Heart left ventricle (tissue), 13 donors: ENCODE data around the gene LIPM.

Source experiments
- POLR2A ChIP-seq, 2 donors: fragments of 450-650 bp; IDR thresholded peaks; one replicate each; pipeline ENCODE4 v1.6.1; 2017; ENCODE audit warnings: antibody characterized with exemption in 2 of 2, mild to moderate bottlenecking in 2 of 2, moderate library complexity in 2 of 2
- TF ChIP-seq, protein P1 (sequence below), 12 donors: fragments of 200-600 bp; sonication (generic) in 4 of 12; IDR thresholded peaks; one replicate each; pipeline versions ENCODE4 v1.5.0 to v1.8.0; 2018 to 2022; ENCODE audit warnings: antibody characterized with exemption in 12 of 12, mild to moderate bottlenecking in 5 of 12
- donor health status: ischemic (EF 13 %, LVEDD 7.1; RV severe dilation, severe dysfunction).
- donor health status: DM: no; HTN: yes; CAD: no.
- donor health status: DM: no; HTN: no; CAD: no.
- donor health status: ischemic (EF 25% LVEDD 6.9; RV normal size, moderate dysfunction).
- donor health status: ischemic (EF 25% LVEDD 5.7; RV mildly dilated, moderate dysfunction).
- donor health status: ischemic (EF 35%, LVEDD 5.7; RV mildly dilated, moderate dysfunction).
- donor health status: nonischemic (EF 11% LVEDD 7.7; RV severe dilation, severe dysfunction).
- donor health status: DM: yes; HTN: yes; CAD: no.
- donor health status: PGD.
- donor health status: ischemic (EF 29% LVEDD 5.4; RV normal size, mild dysfunction).
- donor health status: nonischemic (EF 23%, LVEDD 6.1; RV moderate dilation, normal function).

- TF ChIP-seq, protein P1, sequence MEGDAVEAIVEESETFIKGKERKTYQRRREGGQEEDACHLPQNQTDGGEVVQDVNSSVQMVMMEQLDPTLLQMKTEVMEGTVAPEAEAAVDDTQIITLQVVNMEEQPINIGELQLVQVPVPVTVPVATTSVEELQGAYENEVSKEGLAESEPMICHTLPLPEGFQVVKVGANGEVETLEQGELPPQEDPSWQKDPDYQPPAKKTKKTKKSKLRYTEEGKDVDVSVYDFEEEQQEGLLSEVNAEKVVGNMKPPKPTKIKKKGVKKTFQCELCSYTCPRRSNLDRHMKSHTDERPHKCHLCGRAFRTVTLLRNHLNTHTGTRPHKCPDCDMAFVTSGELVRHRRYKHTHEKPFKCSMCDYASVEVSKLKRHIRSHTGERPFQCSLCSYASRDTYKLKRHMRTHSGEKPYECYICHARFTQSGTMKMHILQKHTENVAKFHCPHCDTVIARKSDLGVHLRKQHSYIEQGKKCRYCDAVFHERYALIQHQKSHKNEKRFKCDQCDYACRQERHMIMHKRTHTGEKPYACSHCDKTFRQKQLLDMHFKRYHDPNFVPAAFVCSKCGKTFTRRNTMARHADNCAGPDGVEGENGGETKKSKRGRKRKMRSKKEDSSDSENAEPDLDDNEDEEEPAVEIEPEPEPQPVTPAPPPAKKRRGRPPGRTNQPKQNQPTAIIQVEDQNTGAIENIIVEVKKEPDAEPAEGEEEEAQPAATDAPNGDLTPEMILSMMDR (IDR thresholded peaks at IDR 0.05), result no peak
- no peak for TF ChIP-seq POLR2A (IDR thresholded peaks at IDR 0.05)
These were observed 37.6 kb downstream of the LIPM start for GRCh38 chr10:88840104-88840503.
